ENCODE data around the gene DCBLD2.

GRCh38 chr3:98786364-98787006, 115.0 kb downstream of the DCBLD2 start:
- TF ChIP-seq CTCF (IDR thresholded peaks at IDR 0.05) (no peak), EP300 (IDR thresholded peaks at IDR 0.05) (no peak), POLR2A (IDR thresholded peaks at IDR 0.05) (no peak)

Data from upper lobe of left lung (tissue), 4 donors.